ENCODE data around the gene KLHL35.
A peak's percentile ranks its signal among the peaks of the same experiment; 100 is the strongest.
"Not testable (repeated sequence)": the region's sequence is repeated elsewhere in the genome, so short reads cannot be mapped to it uniquely, and the experiment has no call there.

The KLHL35 gene

DNA sequence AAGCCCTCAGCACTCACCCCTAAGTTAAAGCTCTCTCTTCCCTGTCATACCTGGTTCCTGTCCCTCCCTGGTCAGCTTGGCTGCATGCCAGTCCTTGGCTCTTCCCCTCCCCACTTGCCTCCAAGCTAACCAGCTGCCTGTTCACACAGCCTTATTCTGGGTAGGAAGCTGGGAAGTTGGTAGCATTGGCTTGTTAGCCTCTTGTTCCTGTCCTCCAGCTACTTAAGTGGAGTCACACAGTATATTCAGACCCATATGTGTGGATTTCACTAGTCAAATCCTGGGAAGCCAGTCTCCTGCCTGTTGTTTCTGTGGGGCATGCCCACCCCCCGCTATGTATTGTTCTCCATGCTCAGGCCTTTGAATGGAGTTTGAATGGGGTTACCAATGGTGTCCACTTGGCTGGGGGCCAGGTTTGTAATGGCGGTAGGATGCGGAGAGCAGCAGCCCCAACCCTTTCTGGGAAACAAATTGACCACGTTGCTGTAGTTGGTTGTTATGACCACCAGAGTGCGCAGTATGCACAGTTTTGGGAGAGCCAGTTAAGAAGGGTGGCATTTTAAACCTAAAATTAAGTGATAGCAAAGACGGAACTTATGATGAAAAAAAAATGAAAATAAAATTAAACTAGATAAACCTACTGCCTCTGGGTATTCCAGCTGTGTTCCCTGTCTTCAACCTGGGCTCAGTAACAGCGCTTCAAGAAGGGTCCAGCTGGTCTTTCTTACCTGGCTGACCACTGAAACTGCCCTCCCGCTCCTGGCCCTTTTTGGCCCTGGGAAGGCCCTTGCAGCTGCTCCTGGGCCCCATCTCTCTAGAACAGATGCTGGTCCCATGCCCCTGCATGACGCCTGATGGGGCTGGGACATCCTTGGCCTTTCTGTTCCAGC, 44.4 kb downstream of the KLHL35 start:
- no peak for DNase-seq (ENCODE audit: low read depth)

DNA sequence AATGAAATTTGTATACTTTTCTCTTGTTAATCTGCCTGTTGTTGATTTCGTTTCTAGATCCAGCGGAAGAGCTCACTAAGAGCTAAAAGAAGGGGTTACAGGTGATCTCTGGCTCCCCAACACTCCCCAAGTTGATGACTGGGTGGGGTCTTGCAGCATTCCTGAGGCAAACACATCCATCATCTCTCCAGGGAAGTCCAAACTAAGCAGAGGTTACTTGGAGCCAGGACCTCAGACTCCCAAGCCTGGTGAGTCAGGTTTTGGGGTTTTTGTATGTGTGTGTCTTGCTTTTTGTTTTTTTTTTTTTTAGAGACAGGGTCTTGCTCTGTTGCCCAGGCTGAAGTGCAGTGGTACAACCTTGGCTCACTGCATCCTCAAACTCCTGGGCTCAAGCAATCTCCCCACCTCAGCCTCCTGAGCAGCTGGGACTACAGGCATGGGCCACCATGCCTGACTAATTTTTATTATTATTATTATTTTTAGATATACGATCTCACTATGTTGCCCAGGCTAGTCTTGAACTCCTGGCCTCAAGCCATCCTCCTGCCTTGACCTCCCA, 45.2 kb downstream of the KLHL35 start:
- no peak for DNase-seq (ENCODE audit: low read depth)

GRCh38 chr11:75386942-75387630, 45.9 kb downstream of the KLHL35 start:
- no peak for DNase-seq (ENCODE audit: low read depth)

GRCh38 chr11:75384438-75385080, 48.4 kb downstream of the KLHL35 start:
- DNase-seq (ENCODE audit: low read depth): peak; percentile 72

DNA sequence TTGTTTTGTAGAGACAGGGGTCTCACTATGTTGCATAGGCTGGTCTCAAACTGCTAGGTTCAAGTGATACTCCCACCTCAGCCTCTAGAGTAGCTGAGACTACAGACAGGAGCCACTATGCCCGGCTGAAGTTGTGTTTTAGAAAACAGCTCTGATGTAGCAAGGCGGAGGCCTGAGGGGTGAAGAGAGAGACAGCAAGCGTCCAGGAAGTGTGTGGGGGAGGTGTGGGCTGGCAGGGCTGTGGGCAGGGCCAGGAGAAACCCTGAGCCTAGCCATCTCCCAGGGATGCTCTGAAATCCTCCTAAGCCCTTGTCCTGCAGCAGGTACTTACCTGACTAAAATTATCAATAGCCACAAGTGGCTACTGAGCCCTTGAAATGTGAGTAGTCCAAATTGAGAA, 49.8 kb downstream of the KLHL35 start:
- DNase-seq (ENCODE audit: low read depth): no peak

GRCh38 chr11:75380716-75381420, 52.1 kb downstream of the KLHL35 start:
- no peak for DNase-seq (ENCODE audit: low read depth)

DNA sequence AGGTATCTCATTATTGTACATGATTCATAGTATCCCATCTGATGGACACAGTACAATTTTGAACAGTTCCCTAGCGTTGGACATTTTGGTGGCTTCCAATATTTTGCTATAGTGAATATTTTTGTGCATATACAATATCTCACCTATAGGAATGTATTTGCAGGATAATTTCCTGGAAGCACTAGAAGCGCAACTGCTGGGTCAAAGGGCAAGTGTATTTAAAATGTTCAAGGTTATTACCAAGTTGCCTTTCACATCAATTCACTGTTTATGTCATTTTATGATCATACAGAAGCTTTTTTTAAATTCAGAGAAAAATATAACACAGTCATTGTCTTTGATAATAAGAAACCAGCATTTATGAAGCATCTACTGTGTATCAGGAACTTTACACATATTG, 52.8 kb downstream of the KLHL35 start:
- DNase-seq (ENCODE audit: low read depth): no peak

DNA sequence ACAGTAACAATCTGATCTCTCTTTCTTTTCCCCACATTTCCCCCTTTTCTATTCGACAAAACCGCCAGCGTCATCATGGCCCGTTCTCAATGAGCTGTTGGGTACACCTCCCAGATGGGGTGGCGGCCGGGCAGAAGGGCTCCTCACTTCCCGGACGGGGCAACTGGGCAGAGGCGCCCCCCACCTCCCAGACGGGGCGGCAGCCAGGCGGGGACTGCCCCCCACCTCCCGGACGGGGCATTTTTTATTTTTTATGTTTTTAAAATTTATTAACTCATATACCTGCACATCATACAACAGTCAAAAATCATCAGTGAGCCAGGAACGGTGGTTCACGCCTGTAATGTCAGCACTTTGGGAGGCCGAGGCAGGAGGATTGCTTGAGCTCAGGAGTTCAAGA, 54.2 kb downstream of the KLHL35 start:
- DNase-seq (ENCODE audit: low read depth): not testable (repeated sequence)

GRCh38 chr11:75376175-75376574, 56.8 kb downstream of the KLHL35 start:
- no peak for DNase-seq (ENCODE audit: low read depth)

DNA sequence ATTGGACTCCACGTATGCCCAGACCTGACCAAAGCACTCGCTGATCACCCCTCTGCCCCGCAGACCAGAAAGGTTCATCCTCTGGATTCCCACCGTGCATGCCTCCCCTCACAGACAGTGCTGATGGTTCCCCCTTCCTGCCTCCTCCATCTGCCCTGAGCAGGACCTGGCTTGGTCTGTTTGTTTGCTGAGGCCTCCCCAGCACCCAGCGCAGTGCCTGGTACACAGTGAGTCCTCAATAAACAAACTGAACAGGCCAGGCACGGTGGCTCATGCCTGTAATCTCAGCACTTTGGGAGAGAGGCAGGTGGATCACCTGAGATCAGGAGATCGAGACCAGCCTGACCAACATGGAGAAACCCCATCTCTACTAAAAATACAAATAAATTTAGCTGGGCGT, 57.4 kb downstream of the KLHL35 start:
- no peak for DNase-seq (ENCODE audit: low read depth)

GRCh38 chr11:75374646-75375045, 58.4 kb downstream of the KLHL35 start:
- no peak for DNase-seq (ENCODE audit: low read depth)

DNA sequence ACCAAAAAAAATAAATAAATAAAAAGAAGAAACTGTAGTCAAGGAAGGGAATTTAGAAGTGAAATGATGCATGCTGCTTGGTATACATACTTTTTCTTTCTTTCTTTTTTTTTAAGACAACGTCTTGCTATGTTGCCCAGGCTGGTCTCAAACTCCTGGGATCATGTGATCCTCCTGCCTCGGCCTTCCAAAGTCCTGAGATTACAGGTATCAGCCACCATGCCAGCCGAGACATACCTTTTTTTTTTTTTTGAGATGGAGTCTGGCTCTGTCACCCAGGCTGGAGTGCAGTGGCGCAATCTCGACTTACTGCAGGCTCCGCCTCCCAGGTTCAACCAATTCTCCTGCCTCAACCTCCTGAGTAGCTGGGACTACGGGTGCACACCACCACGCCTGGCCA, 59.8 kb downstream of the KLHL35 start:
- DNase-seq (ENCODE audit: low read depth): no peak
